GM12878 (cell line): ENCODE measurements around the gene BEST4. TPM values are rescaled to one million over a fixed set of nuclear protein-coding genes. Genes with fewer than 3 reads are reported as not detected.
A peak's percentile ranks its signal among the peaks of the same experiment; 100 is the strongest.

Source experiments
- BCL3 ChIP-seq: IDR thresholded peaks from 2 replicates; pipeline ENCODE4 v1.6.1; 2011; ENCODE audit warnings: borderline replicate concordance, low read depth, mild to moderate bottlenecking, moderate library complexity, low read length; ENCODE audit not compliant: insufficient read depth, poor library complexity, severe bottlenecking
- ETV6 ChIP-seq, 2 experiments: fragments of 450-650 bp in 1 of 2; IDR thresholded peaks in 1 of 2; conservative IDR thresholded peaks in 1 of 2; 2 replicates each; pipeline ENCODE4 v1.6.1; 2014; ENCODE audit warnings: antibody characterized with exemption in 1 of 2, borderline replicate concordance in 1 of 2, low read depth in 1 of 2, mild to moderate bottlenecking in 1 of 2, moderate library complexity in 1 of 2
- IRF4 ChIP-seq: IDR thresholded peaks from 2 replicates; pipeline ENCODE4 v1.6.1; 2011; ENCODE audit warnings: low read depth, low read length
- MTA3 ChIP-seq: IDR thresholded peaks from 2 replicates; pipeline ENCODE4 v1.6.1; 2012; ENCODE audit warnings: low read length, inconsistent platforms, borderline replicate concordance
- MYB ChIP-seq: fragments of 150-350 bp; IDR thresholded peaks from 2 replicates; pipeline ENCODE4 v1.6.1; 2014; ENCODE audit warnings: mild to moderate bottlenecking, low read depth, low read length, borderline replicate concordance
- NFYB ChIP-seq: IDR thresholded peaks from 2 replicates; pipeline ENCODE4 v1.6.1; 2011; ENCODE audit warnings: low read depth, mild to moderate bottlenecking, low read length, improper control_type of control experiment, moderate library complexity; ENCODE audit not compliant: insufficient read depth
- NRF1 ChIP-seq: conservative IDR thresholded peaks from 2 replicates; pipeline ENCODE4 v1.6.1; 2011; ENCODE audit warnings: mild to moderate bottlenecking, low read depth, low read length, improper control_type of control experiment
- POU2F2 ChIP-seq: IDR thresholded peaks from 3 replicates; pipeline ENCODE4 v1.6.1; 2011; ENCODE audit warnings: low read depth, mild to moderate bottlenecking, low read length, borderline replicate concordance
- RELA ChIP-seq: fragments of 450-650 bp; IDR thresholded peaks from 2 replicates; pipeline ENCODE4 v1.8.0; 2014; ENCODE audit warnings: borderline replicate concordance; ENCODE audit not compliant: partially characterized antibody
- SP1 ChIP-seq: IDR thresholded peaks from one replicate; pipeline ENCODE4 v1.6.1; 2011; ENCODE audit warnings: low read depth, low read length
- TCF7 ChIP-seq: IDR thresholded peaks from 2 replicates; pipeline ENCODE4 v1.6.1; 2014; ENCODE audit warnings: antibody characterized with exemption, borderline replicate concordance
- USF1 ChIP-seq: IDR thresholded peaks from 2 replicates; pipeline ENCODE4 v1.6.1; 2011; ENCODE audit warnings: borderline replicate concordance, low read depth, mild to moderate bottlenecking, moderate library complexity, mixed read lengths, low read length; ENCODE audit not compliant: insufficient read depth; ENCODE audit errors: extremely low read length
- ZNF24 ChIP-seq: fragments of 450-650 bp; IDR thresholded peaks from 2 replicates; pipeline ENCODE4 v1.6.1; 2017; ENCODE audit warnings: antibody characterized with exemption, mild to moderate bottlenecking
- ZNF622 ChIP-seq: fragments of 450-650 bp; IDR thresholded peaks from 2 replicates; pipeline ENCODE4 v1.6.1; 2017; ENCODE audit warnings: mild to moderate bottlenecking, inconsistent platforms
- polyA plus RNA-seq, 11 experiments: library from polyadenylated mRNA; depleted of rRNA in 4 of 11; unstranded in 6 of 11; stranded (reverse) in 5 of 11; fragments of >200 nt; fragmentation: Nextera tagmentation in 4 of 11; fragmentation: Illumina TruSeq in 1 of 11; extraction: Ambion mirVana in 4 of 11; extraction: Trizol in 1 of 11; gene quantifications; 1 replicate in 1 of 11; 2 replicates in 10 of 11; pipeline versions ENCODE4 v1.2.1 to v1.2.3, GENCODE V29; 2011 to 2016; ENCODE audit warnings: inconsistent platforms in 2 of 11, missing spikeins in 2 of 11, low read depth in 1 of 11
- total RNA-seq, 4 experiments: library from RNA; depleted of rRNA in 3 of 4; stranded (reverse); fragments of >200 nt in 3 of 4; fragmentation: Illumina TruSeq in 1 of 4; extraction: Trizol in 1 of 4; gene quantifications; 2 replicates each; pipeline versions ENCODE4 v1.2.1 to v1.2.3, GENCODE V29; 2013 to 2021
- TF ChIP-seq, protein P1 (sequence below): IDR thresholded peaks from 2 replicates; pipeline ENCODE4 v1.6.1; 2012; ENCODE audit warnings: low read depth, low read length, improper control_type of control experiment
- TF ChIP-seq, protein P2 (sequence below): fragments of 450-650 bp; formaldehyde crosslinking; IDR thresholded peaks from 2 replicates; pipeline ENCODE4 v1.5.0; 2022; ENCODE audit warnings: mild to moderate bottlenecking, missing genetic modification characterization

Gene BEST4
- total and polyA plus RNA-seq, 10 of the 15 experiments (the other 5 are each of a cell fraction or from before 2014, with no cell fraction given) = 0.06 to 1.3 (median 0.42) TPM

DNA sequence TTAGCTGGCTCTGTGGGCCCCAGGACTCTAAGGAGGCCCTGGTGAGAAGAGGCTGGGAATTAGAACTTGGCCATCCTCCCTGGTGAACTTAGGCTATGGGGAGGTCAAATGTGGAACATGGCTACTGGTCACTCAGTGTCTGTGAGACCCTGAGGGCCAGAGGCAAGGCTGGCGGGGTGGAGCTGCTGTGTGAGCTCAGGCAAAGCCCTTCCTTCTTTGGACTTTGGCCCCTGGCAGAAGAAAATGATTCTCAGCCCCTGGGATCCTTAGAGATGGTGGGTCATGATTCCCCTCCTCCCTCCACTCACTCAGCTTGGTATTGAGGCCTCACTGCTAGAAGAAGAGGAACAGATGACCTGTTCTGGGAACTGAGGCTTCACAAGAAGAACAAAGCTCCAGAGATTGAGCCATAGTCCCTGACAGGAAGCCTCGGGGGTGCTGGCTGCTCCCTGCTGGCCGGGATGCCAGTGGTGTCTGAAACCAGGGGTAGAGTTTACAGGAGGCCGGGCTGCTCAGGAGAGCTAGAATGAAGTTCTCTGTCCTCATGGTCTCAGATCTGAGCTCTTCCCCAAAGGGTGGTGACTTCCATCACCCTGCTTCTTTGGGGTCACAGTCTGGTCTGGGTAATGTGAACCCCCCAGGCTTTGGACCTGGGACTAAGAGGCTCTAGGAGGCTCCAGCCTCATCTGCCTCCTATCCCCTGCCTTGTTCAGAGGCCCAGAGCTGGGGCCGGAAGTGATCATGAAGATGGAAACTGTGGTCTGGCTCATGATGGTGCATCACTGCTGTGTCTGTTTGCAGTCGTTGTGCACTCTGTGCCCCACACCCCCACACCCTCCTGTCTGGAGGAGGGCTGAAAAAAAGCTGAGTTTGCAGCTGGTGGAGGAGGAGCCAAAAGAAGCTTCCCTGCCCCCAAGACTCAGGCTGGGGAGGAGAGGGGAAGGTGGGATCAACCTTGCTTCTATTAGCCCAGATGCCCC lies 21.3 kb upstream of the BEST4 start (continued):
- TF ChIP-seq ETV6 (conservative IDR thresholded peaks at IDR 0.05 in 1 of 2, IDR thresholded peaks at IDR 0.05 in 1 of 2; ENCODE audit: borderline replicate concordance in 1 of 2, low read depth in 1 of 2) (peak in 1 of 2 experiments; percentile 71; a peak in 1 of 4 replicates), NFYB (no peak), POU2F2 (peak; percentile 63; the same call in 1 of the 3 replicates), RELA (no peak), TCF7 (no peak), MYB (no peak), USF1 (no peak), IRF4 (no peak), BCL3 (peak; percentile 14), ZNF622 (no peak), MTA3 (no peak), ZNF24 (no peak), NRF1 (no peak), SP1 (peak; percentile 64)
- TF ChIP-seq, protein P1, sequence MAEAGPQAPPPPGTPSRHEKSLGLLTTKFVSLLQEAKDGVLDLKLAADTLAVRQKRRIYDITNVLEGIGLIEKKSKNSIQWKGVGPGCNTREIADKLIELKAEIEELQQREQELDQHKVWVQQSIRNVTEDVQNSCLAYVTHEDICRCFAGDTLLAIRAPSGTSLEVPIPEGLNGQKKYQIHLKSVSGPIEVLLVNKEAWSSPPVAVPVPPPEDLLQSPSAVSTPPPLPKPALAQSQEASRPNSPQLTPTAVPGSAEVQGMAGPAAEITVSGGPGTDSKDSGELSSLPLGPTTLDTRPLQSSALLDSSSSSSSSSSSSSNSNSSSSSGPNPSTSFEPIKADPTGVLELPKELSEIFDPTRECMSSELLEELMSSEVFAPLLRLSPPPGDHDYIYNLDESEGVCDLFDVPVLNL = no peak
- TF ChIP-seq, protein P2, sequence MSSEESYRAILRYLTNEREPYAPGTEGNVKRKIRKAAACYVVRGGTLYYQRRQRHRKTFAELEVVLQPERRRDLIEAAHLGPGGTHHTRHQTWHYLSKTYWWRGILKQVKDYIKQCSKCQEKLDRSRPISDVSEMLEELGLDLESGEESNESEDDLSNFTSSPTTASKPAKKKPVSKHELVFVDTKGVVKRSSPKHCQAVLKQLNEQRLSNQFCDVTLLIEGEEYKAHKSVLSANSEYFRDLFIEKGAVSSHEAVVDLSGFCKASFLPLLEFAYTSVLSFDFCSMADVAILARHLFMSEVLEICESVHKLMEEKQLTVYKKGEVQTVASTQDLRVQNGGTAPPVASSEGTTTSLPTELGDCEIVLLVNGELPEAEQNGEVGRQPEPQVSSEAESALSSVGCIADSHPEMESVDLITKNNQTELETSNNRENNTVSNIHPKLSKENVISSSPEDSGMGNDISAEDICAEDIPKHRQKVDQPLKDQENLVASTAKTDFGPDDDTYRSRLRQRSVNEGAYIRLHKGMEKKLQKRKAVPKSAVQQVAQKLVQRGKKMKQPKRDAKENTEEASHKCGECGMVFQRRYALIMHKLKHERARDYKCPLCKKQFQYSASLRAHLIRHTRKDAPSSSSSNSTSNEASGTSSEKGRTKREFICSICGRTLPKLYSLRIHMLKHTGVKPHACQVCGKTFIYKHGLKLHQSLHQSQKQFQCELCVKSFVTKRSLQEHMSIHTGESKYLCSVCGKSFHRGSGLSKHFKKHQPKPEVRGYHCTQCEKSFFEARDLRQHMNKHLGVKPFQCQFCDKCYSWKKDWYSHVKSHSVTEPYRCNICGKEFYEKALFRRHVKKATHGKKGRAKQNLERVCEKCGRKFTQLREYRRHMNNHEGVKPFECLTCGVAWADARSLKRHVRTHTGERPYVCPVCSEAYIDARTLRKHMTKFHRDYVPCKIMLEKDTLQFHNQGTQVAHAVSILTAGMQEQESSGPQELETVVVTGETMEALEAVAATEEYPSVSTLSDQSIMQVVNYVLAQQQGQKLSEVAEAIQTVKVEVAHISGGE (CRISPR knock-in tag) = no peak
